ENCODE results near the gene HYAL1.

HYAL1 gene

DNA sequence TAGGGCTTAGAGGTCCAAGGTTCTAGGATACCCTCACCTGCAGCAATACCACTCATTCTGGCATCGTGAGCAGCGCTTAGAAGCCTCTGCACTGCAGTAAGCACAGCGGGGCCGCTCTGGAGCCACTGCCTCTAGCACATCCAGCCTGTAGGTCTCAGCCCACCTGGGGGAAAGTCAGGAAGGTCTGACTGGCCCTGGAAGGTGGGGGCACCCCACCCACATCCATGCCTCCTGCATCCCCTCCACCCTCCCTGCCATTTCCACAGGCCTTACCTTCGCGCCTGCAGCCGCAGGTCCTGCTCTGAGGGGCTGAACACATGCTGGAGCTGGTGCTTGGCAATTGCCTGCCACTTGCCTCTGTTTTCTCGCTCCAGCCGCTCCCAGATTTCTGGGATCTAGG is 38.2 kb upstream of the HYAL1 start:
- in situ Hi-C loops (cut with HindIII; ENCODE audit: low pct_ligation_motif_present, low sequenced_read_pairs), result no loop called here

DNA sequence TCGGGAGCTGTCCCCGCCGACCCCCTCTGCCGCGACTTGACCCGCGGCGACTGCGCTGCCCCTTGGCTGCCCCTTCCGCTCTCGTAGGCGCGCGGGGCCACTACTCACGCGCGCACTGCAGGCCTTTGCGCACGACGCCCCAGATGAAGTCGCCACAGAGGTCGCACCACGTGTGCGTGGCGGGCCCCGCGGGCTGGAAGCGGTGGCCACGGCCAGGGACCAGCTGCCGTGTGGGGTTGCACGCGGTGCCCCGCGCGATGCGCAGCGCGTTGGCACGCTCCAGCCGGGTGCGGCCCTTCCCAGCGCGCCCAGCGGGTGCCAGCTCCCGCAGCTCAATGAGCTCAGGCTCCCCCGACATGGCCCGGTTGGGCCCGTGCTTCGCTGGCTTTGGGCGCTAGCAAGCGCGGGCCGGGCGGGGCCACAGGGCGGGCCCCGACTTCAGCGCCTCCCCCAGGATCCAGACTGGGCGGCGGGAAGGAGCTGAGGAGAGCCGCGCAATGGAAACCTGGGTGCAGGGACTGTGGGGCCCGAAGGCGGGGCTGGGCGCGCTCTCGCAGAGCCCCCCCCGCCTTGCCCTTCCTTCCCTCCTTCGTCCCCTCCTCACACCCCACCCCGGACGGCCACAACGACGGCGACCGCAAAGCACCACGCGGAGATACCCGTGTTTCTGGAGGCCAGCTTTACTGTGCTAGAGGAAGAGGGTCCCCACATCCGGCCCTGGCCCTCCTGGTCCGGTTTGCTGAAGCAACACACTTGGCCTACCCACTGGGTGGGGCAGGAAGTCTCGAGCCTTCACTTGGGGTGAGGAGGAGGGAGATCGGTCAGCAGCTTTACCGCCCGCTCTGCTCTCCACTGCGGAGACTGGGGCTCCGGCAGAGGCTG is 37.3 kb upstream of the HYAL1 start, which contains the start of gene RASSF1:
Gene RASSF1 (minus strand): TSS at position 389 of the 882 bp plus-strand sequence. CDS start 31 bp downstream, at position 358.
- H3K4me3 ChIP-seq (ENCODE audit: low read depth, low read length), result peak within 1 kb of the TSS; percentile 57
- no peaks in the 10 kb centered on the region for H3K27me3 ChIP-seq (replicated peaks)
- H3K36me3 ChIP-seq (replicated peaks), result no peaks in the 10 kb centered on the region
- H3K27ac ChIP-seq, result peak within 1 kb of the TSS; percentile 45
- in situ Hi-C loops (cut with HindIII; ENCODE audit: low pct_ligation_motif_present, low sequenced_read_pairs), result no loop called here
- DNase-seq, result no peak
- TF ChIP-seq, protein P1, sequence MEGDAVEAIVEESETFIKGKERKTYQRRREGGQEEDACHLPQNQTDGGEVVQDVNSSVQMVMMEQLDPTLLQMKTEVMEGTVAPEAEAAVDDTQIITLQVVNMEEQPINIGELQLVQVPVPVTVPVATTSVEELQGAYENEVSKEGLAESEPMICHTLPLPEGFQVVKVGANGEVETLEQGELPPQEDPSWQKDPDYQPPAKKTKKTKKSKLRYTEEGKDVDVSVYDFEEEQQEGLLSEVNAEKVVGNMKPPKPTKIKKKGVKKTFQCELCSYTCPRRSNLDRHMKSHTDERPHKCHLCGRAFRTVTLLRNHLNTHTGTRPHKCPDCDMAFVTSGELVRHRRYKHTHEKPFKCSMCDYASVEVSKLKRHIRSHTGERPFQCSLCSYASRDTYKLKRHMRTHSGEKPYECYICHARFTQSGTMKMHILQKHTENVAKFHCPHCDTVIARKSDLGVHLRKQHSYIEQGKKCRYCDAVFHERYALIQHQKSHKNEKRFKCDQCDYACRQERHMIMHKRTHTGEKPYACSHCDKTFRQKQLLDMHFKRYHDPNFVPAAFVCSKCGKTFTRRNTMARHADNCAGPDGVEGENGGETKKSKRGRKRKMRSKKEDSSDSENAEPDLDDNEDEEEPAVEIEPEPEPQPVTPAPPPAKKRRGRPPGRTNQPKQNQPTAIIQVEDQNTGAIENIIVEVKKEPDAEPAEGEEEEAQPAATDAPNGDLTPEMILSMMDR (IDR thresholded peaks at IDR 0.05; ENCODE audit: low read depth, low read length, missing control alignments), result no peak

More for the DNA sequence above, 38.2 kb upstream of the HYAL1 start:
- no peak overlapping the region for H3K27ac ChIP-seq
- no peak for DNase-seq
- H3K4me3 ChIP-seq (ENCODE audit: low read depth, low read length), result peak overlapping the region; percentile 57
- TF ChIP-seq, protein P1 (IDR thresholded peaks at IDR 0.05; ENCODE audit: low read depth, low read length, missing control alignments), result no peak
- no peaks in the 10 kb centered on the region for H3K36me3 ChIP-seq (replicated peaks)
- H3K27me3 ChIP-seq (replicated peaks), result no peaks in the 10 kb centered on the region

DNA sequence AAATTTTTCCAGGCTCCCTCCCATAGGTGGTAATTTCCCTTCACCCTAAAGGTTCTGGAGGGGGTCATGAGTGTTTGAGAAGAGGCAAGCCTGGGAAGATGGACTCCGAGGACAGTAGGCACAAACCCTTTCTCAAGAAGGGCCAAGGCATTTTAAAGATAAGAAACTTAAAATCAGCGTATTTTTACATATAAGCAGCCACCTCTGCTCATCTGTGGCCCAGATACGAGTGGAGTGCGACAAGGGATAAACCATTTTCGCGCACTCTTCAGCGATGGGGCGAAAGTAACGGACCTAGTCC is 36.7 kb upstream of the HYAL1 start:
- Histone ChIP-seq H3K4me3 (ENCODE audit: low read depth, low read length) (peak overlapping the region; percentile 57), H3K27ac (peak overlapping the region; percentile 45), H3K36me3 (replicated peaks) (no peaks in the 10 kb centered on the region), H3K27me3 (replicated peaks) (no peaks in the 10 kb centered on the region)
- in situ Hi-C loops (cut with HindIII; ENCODE audit: low pct_ligation_motif_present, low sequenced_read_pairs), result no loop called here
- TF ChIP-seq, protein P1 (IDR thresholded peaks at IDR 0.05; ENCODE audit: low read depth, low read length, missing control alignments), result no peak
- no peak for DNase-seq

DNA sequence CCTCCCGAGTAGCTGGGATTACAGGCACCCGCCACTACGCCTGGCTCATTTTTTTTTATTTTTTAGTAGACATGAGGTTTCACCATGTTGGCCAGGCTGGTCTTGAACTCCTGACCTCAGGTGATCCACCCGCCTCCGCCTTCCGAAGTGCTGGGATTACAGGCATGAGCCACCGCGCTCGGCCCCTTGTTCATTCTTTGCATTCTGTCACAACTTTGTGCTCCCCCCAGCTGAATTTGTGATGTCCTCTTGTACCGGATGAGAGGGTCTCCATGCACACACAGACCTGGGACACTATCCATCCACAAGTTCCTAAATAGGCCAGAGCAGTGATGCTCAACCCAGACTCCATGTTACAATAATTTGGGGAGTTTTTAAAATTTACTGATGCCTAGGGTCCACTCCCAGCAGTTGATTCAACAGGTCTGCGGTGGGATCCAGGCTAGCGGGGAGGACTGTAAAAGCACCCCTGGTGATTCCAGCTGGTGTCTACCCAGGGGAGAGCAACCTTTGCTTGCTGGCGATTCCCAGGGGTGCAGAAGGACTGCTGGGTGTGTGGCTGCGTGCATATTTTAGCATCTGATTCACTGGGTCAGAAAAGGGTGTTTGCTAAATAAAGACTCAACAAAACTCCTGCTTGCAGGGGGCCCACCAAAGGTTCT is 36.2 kb upstream of the HYAL1 start:
- no peaks in the 10 kb centered on the region for H3K27me3 ChIP-seq (replicated peaks)
- in situ Hi-C loops (cut with HindIII; ENCODE audit: low pct_ligation_motif_present, low sequenced_read_pairs), result no loop called here
- DNase-seq, result peak; percentile 63
- TF ChIP-seq, protein P1 (IDR thresholded peaks at IDR 0.05; ENCODE audit: low read depth, low read length, missing control alignments), result no peak
- peak overlapping the region; percentile 45 for H3K27ac ChIP-seq
- peak overlapping the region; percentile 57 for H3K4me3 ChIP-seq (ENCODE audit: low read depth, low read length)
- no peaks in the 10 kb centered on the region for H3K36me3 ChIP-seq (replicated peaks)

DNA sequence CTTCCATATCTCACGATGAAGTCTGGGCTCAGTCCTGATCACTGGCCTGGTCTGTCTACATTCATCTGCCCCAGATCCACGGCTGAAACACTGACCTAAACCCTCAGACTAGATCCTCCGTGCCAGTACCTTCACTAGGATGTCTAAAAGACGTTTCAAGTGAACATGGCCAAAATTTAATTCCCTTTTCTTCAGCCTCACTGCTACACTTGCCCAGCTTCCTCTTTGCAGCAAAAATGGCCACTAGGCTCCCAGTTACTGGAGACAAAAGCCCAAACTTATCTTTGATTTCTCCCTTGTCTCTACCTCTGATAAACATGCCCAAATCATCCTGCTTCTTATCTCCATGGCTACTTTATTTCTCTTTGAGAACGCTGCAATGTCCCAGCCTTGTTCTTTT is 35.6 kb upstream of the HYAL1 start:
- Histone ChIP-seq H3K27me3 (replicated peaks) (no peaks in the 10 kb centered on the region), H3K27ac (no peak overlapping the region), H3K4me3 (ENCODE audit: low read depth, low read length) (no peak overlapping the region), H3K36me3 (replicated peaks) (no peaks in the 10 kb centered on the region)
- in situ Hi-C loops (cut with HindIII; ENCODE audit: low pct_ligation_motif_present, low sequenced_read_pairs), result no loop called here
- DNase-seq, result no peak
- TF ChIP-seq, protein P1 (IDR thresholded peaks at IDR 0.05; ENCODE audit: low read depth, low read length, missing control alignments), result no peak

Data from brain microvascular endothelial cell (primary cell).